ENCODE measurements around the gene ADGB.
"Not testable (repeated sequence)": the region's sequence is repeated elsewhere in the genome, so short reads cannot be mapped to it uniquely, and the experiment has no call there.

Gene ADGB

GRCh38 chr6:146814148-146814750 lies 215.5 kb downstream of the ADGB start:
- Histone ChIP-seq H3K9me3 (ENCODE audit: control insufficient read depth in 2 of 2, low read length in 2 of 2) (no peaks in the 10 kb centered on the region), H3K27me3 (ENCODE audit: control insufficient read depth in 1 of 2, insufficient read depth in 2 of 2, low read length in 2 of 2) (no peaks in the 10 kb centered on the region), H3K27ac (ENCODE audit: low read length) (no peak overlapping the region), H3K4me3 (ENCODE audit: low read length in 2 of 2) (no peak overlapping the region), H3K9ac (ENCODE audit: low read length in 2 of 2) (no peak overlapping the region), H3K36me3 (ENCODE audit: control insufficient read depth in 2 of 2, insufficient read depth in 2 of 2, low read length in 2 of 2) (no peaks in the 10 kb centered on the region), H3K4me1 (ENCODE audit: control insufficient read depth, insufficient read depth, low read length) (no peaks in the 10 kb centered on the region)

- not testable (repeated sequence) for H3K4me3 ChIP-seq (ENCODE audit: low read length in 2 of 2); H3K9ac ChIP-seq (ENCODE audit: low read length in 2 of 2); H3K36me3 ChIP-seq (ENCODE audit: control insufficient read depth in 2 of 2, insufficient read depth in 2 of 2, low read length in 2 of 2); H3K4me1 ChIP-seq (ENCODE audit: control insufficient read depth, insufficient read depth, low read length); H3K27me3 ChIP-seq (ENCODE audit: control insufficient read depth in 1 of 2, insufficient read depth in 2 of 2, low read length in 2 of 2); H3K9me3 ChIP-seq (ENCODE audit: control insufficient read depth in 2 of 2, low read length in 2 of 2); H3K27ac ChIP-seq (ENCODE audit: low read length)
Observed at GRCh38 chr6:146815511-146816462, 217.0 kb downstream of the ADGB start.

DNA sequence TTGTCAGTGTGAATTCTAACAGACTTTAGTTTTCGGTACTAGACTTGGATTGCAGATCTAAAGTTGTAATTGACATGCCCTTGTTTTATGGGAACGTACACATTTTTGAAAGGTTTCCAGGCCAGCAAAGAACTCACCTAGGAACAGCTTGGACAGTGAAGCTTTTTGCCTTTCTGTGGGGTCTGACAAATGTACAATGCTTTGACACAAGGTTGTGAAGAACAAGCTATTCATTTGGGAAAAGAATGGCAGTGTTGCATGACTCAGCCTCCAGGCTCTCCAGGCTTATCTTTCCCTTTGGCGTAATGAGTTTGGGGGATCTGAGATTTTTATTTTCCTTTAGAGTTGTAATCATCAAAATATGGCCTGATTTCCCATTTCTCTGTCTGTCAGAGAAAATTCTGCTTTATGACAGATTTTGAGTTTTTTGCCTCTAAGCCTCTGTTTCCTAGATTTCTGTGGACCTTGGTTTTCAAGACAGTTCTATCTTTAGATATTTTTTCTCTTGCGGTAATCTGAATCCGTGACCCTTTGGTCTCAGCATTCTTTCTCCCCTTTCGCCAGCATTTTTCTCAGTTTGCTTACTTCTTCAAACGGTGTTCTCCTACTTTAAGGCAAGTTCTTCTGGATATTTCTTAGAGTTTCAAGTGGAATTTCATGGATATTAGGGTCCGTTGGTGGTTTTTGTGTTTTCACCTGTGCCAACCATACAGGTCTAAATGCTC lies 221.0 kb downstream of the ADGB start:
- no peaks in the 10 kb centered on the region for H3K36me3 ChIP-seq (ENCODE audit: control insufficient read depth in 2 of 2, insufficient read depth in 2 of 2, low read length in 2 of 2)
- H3K27me3 ChIP-seq (ENCODE audit: control insufficient read depth in 1 of 2, insufficient read depth in 2 of 2, low read length in 2 of 2): no peaks in the 10 kb centered on the region
- no peak overlapping the region for H3K4me3 ChIP-seq (ENCODE audit: low read length in 2 of 2)
- no peak overlapping the region for H3K27ac ChIP-seq (ENCODE audit: low read length)
- H3K4me1 ChIP-seq (ENCODE audit: control insufficient read depth, insufficient read depth, low read length): no peaks in the 10 kb centered on the region
- H3K9me3 ChIP-seq (ENCODE audit: control insufficient read depth in 2 of 2, low read length in 2 of 2): no peaks in the 10 kb centered on the region
- H3K9ac ChIP-seq (ENCODE audit: low read length in 2 of 2): no peak overlapping the region

- Histone ChIP-seq H3K9me3 (ENCODE audit: control insufficient read depth in 2 of 2, low read length in 2 of 2) (no peaks in the 10 kb centered on the region), H3K9ac (ENCODE audit: low read length in 2 of 2) (no peak overlapping the region), H3K36me3 (ENCODE audit: control insufficient read depth in 2 of 2, insufficient read depth in 2 of 2, low read length in 2 of 2) (no peaks in the 10 kb centered on the region), H3K4me3 (ENCODE audit: low read length in 2 of 2) (no peak overlapping the region), H3K27ac (ENCODE audit: low read length) (no peak overlapping the region), H3K27me3 (ENCODE audit: control insufficient read depth in 1 of 2, insufficient read depth in 2 of 2, low read length in 2 of 2) (no peaks in the 10 kb centered on the region), H3K4me1 (ENCODE audit: control insufficient read depth, insufficient read depth, low read length) (no peaks in the 10 kb centered on the region)
Observed at GRCh38 chr6:146827216-146827928, 228.6 kb downstream of the ADGB start.

DNA sequence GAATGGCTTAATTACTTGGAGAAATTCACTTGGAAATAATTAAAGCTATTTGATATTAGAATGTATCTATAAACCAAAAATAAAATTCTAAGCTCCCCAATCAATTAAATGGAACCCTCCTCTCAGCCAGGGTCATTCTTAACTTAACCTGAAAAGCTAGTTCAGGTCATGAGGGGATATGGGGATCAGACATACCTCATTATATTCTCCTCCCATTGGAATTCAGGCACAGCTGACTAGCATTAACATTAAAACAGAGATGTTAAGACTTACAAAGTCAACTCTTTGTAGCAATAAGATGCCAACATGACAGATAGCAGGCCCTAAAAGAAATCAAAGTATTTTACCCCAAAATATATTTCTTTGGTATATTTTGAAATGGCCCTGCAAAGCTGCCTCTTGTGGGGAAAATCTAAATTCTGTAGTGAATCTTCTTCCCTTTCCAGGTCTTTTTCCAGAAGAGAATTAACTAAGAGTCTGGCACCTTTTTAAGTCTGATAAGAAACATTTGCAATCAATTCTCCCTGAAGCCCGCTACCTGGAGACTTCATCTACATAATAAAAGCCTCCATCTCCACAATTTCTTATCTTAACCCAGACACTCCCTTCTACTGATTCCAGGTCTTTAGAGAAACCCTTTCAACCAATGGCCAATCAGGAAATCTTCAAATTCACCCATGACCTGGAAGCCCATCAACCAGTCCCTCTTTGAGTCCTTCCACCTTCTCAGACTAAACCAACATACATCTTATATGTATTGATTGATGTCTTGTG lies 231.2 kb downstream of the ADGB start:
- H3K27ac ChIP-seq (ENCODE audit: low read length): no peak overlapping the region
- no peaks in the 10 kb centered on the region for H3K4me1 ChIP-seq (ENCODE audit: control insufficient read depth, insufficient read depth, low read length)
- H3K36me3 ChIP-seq (ENCODE audit: control insufficient read depth in 2 of 2, insufficient read depth in 2 of 2, low read length in 2 of 2): no peaks in the 10 kb centered on the region
- H3K4me3 ChIP-seq (ENCODE audit: low read length in 2 of 2): no peak overlapping the region
- no peak overlapping the region for H3K9ac ChIP-seq (ENCODE audit: low read length in 2 of 2)
- no peaks in the 10 kb centered on the region for H3K9me3 ChIP-seq (ENCODE audit: control insufficient read depth in 2 of 2, low read length in 2 of 2)
- H3K27me3 ChIP-seq (ENCODE audit: control insufficient read depth in 1 of 2, insufficient read depth in 2 of 2, low read length in 2 of 2): no peaks in the 10 kb centered on the region

DNA sequence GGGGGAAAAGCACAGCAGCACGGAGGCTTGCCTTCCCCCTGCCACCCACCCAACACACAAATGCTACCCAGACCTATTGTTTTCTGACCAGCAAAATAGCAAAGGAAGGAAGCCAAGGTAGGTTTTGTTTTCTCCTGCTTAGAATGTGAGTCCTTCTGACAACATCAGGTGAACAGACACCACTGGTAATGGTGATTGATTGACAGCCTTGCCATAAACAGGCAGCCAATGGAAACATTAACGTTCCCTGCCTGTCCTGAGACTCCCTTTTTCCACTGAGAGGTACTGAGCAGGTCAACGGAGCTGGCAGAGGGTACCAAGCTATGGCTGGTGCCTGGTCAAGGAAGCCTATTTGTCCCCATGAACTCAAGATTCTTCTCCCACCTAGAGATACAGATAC lies 234.4 kb downstream of the ADGB start:
- H3K36me3 ChIP-seq (ENCODE audit: control insufficient read depth in 2 of 2, insufficient read depth in 2 of 2, low read length in 2 of 2): no peaks in the 10 kb centered on the region
- no peaks in the 10 kb centered on the region for H3K9me3 ChIP-seq (ENCODE audit: control insufficient read depth in 2 of 2, low read length in 2 of 2)
- H3K4me1 ChIP-seq (ENCODE audit: control insufficient read depth, insufficient read depth, low read length): no peaks in the 10 kb centered on the region
- no peak overlapping the region for H3K9ac ChIP-seq (ENCODE audit: low read length in 2 of 2)
- no peaks in the 10 kb centered on the region for H3K27me3 ChIP-seq (ENCODE audit: control insufficient read depth in 1 of 2, insufficient read depth in 2 of 2, low read length in 2 of 2)
- H3K4me3 ChIP-seq (ENCODE audit: low read length in 2 of 2): no peak overlapping the region
- no peak overlapping the region for H3K27ac ChIP-seq (ENCODE audit: low read length)

DNA sequence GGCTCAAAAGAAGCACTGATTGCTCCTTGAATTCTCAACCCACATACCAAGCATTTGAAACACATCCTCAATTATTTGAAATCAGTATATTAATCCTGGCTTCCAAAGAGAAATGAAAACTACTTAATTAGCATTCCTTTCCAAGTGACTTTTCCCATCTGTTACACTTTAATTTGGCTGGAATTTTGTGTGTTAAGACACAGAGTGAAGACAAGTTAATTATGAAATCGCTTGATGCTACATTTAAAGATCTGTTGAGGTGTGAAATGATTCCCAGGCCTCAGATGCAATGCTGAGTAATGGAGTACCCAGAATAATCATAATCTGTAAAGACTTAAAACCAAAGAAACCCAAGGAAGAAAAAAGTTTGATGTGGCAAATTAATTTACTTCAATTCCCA lies 241.4 kb downstream of the ADGB start:
- H3K27ac ChIP-seq (ENCODE audit: low read length): no peak overlapping the region
- no peaks in the 10 kb centered on the region for H3K4me1 ChIP-seq (ENCODE audit: control insufficient read depth, insufficient read depth, low read length)
- no peaks in the 10 kb centered on the region for H3K9me3 ChIP-seq (ENCODE audit: control insufficient read depth in 2 of 2, low read length in 2 of 2)
- no peaks in the 10 kb centered on the region for H3K36me3 ChIP-seq (ENCODE audit: control insufficient read depth in 2 of 2, insufficient read depth in 2 of 2, low read length in 2 of 2)
- no peaks in the 10 kb centered on the region for H3K27me3 ChIP-seq (ENCODE audit: control insufficient read depth in 1 of 2, insufficient read depth in 2 of 2, low read length in 2 of 2)
- H3K4me3 ChIP-seq (ENCODE audit: low read length in 2 of 2): no peak overlapping the region
- H3K9ac ChIP-seq (ENCODE audit: low read length in 2 of 2): no peak overlapping the region

DNA sequence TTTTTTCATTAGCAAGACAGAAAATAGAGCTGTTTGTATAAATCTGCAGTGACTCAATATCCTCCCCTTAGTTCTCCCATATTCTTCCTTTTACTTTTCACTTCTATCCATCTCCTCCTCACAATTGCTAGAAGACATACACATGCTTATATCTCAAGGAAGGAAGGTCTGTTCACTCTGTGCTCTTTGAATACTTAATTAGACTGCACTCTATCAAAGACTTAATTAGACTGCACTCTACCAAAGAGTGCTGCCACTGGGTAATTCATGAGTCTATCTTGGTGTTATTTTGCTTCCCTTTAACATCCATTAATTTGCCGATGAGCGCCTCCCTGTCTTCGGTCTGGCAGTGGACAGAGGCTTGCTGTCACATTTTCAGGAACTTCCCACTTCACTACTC lies 241.9 kb downstream of the ADGB start:
- H3K4me3 ChIP-seq (ENCODE audit: low read length in 2 of 2): no peak overlapping the region
- H3K27me3 ChIP-seq (ENCODE audit: control insufficient read depth in 1 of 2, insufficient read depth in 2 of 2, low read length in 2 of 2): no peaks in the 10 kb centered on the region
- no peaks in the 10 kb centered on the region for H3K9me3 ChIP-seq (ENCODE audit: control insufficient read depth in 2 of 2, low read length in 2 of 2)
- H3K27ac ChIP-seq (ENCODE audit: low read length): no peak overlapping the region
- H3K4me1 ChIP-seq (ENCODE audit: control insufficient read depth, insufficient read depth, low read length): no peaks in the 10 kb centered on the region
- no peak overlapping the region for H3K9ac ChIP-seq (ENCODE audit: low read length in 2 of 2)
- H3K36me3 ChIP-seq (ENCODE audit: control insufficient read depth in 2 of 2, insufficient read depth in 2 of 2, low read length in 2 of 2): no peaks in the 10 kb centered on the region

DNA sequence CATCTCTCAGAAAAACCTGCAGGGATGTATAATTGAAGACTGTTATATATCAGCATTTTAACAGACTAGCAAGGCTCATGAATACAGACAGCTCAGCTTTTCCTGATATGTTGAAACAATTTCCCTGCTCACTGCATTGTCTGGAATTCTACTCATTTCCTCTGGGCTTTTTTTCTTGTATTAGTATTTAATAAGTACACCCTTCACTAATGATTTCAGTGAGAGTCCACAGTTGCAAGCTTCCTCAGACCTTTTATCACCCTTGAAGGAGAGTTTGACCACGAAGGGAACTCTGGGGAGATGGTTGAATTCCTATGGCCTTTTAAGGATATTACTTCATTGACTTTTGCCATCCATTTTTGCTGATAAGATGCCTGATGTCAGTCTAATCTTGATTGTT lies 248.7 kb downstream of the ADGB start:
- Histone ChIP-seq H3K9me3 (ENCODE audit: control insufficient read depth in 2 of 2, low read length in 2 of 2) (no peaks in the 10 kb centered on the region), H3K9ac (ENCODE audit: low read length in 2 of 2) (no peak overlapping the region), H3K27me3 (ENCODE audit: control insufficient read depth in 1 of 2, insufficient read depth in 2 of 2, low read length in 2 of 2) (no peaks in the 10 kb centered on the region), H3K4me1 (ENCODE audit: control insufficient read depth, insufficient read depth, low read length) (no peaks in the 10 kb centered on the region), H3K4me3 (ENCODE audit: low read length in 2 of 2) (no peak overlapping the region), H3K36me3 (ENCODE audit: control insufficient read depth in 2 of 2, insufficient read depth in 2 of 2, low read length in 2 of 2) (no peaks in the 10 kb centered on the region), H3K27ac (ENCODE audit: low read length) (no peak overlapping the region)
